EH (cell line): ENCODE measurements around the gene MMADHC.

Source experiments
- DNase-seq: peaks from one replicate; pipeline ENCODE4 v3.0.0-alpha.2; 2015; ENCODE audit warnings: low read depth

The MMADHC gene

DNA sequence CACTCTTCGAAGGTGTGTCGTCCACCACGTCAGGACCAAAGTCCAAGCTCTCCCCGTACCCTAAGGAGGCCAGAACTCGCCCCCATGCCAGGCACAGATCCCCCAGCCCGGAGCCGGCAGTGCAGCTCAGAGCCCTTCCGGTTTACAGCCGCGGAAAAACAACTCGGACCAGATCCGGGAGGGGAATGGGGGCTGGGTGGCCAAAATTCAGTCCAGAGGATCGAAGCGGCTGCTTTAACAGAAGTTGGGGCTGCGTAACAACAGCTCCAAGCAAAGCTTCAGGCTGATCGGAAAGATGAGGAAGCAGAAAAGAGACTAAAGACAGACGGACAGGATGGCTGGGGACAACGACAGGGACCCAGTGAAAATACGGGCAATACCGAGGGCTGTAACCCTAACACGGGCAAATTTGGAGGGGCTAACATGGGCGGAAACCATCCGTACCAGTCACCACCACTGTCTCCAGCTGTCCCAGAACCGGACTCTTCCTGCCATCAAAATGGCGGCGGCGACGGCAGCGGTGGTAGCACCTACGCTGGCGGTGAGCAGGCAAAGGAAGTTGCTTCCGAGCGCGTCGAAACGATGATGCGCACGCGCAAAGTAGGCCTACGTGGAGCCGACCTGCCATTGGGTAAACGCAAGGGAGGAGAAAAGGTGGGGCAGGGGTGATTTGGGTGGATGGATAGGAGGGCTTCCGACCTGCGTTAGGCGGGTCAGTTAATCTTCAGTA is at the start of gene MMADHC:
Gene MMADHC (minus strand): TSS at position 556 of the 730 bp plus-strand sequence. CDS start 678 bp downstream, outside the sequence.
- DNase-seq: peak; percentile 96

DNA sequence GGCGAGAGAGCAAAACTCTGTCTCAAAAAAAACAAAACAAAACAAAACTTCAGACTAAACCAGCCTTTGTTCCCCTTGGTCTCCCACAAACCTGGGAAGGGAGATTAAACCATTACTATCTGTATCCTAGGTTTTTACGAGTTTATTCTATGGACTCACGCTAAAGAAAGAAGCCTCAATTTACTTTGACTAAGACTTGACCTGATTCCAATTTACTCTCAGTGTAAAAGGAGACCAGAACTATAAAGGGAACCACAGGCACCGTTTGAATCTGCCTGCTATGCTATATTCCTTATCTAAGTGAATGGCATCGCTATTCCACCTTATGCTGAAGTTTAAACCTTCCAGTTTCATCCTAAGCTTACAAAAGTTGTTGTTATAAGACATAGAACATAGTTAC is 46.5 kb upstream of the MMADHC start:
- DNase-seq: no peak

DNA sequence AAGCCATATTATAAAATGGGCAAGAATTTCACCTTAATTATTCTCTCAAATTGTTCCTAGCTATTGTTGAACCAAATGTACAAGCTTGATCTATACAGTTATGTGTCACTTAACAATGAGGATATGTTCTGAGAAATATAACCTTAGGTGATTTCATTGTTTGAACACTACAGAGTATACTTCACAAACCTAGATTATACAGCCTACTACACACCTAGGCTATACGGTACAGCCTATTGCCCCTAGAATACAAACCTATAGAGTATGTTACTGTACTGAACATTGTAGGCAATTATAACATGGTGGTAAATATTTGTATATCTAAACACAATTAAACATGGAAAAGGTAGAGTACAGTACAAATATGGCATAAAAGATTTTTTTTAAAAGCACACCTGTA is 42.9 kb upstream of the MMADHC start:
- no peak for DNase-seq

DNA sequence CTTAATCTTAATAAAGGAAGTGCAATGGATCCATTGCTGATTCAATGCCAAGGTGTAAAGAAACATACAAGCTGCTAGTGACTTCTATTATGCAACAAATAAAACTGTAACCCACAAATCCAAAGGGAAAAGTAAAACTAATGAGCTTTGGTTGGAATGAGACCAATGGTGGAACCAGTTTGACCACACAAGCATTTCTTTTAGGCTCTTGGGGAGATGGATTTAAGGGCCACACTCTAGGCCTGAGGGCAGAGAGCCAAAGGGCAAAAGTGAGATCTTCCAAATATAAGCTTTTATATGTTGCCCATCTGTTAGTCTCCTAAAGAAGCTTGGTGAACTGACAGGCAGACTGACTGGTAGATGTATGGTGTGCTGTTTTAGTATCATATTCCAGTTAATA is 41.5 kb upstream of the MMADHC start:
- no peak for DNase-seq

DNA sequence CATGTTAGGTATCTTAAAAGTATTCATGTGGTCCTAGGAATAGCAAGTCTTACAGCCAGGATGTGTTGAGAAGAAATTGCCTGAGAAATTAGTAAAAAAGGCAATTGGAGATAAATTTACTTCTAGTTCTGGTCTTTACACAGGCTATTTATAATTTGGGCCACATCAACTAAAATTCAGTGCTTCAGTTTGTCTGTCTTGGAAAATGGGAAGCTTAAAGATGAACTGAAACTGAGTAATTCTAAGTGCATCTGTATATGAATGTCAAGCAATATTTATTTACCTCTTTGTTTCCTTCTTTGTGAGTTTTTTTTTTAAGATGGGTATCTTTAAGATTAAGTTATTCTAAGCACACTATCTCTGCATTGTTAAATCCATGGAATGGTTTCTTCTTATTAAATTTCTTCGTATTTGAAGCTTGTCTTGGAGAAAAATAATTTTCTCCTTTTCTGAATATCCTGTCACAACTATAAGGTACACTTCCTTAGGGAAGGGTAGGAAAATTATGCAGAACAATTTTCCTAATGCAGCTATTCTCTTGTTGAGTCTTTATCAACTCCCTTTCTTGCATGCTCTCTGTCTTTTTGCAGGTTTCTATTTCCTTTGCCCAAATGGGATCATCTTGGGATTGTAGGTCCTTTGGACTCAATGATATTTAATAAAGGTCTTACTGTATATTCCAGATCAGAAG is 39.7 kb upstream of the MMADHC start:
- no peak for DNase-seq

DNA sequence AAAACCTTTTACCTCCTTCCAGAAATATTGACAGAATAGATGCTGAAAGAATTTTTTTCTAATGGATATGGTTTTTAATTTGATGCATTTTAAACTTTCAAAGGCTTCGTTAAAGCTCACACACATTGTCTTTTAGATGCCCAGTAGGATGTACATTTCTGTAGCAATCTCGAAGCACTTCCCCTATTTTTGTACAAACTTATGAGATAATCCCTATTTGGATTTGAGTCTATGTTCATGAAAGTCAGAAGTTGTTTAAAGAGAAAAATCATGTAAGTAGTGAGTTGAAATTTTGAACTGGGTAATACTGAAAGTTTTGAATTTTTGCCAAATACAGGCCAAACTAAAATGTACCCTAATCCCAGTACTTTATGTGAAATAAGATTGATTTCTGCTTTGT is 38.1 kb upstream of the MMADHC start:
- no peak for DNase-seq

DNA sequence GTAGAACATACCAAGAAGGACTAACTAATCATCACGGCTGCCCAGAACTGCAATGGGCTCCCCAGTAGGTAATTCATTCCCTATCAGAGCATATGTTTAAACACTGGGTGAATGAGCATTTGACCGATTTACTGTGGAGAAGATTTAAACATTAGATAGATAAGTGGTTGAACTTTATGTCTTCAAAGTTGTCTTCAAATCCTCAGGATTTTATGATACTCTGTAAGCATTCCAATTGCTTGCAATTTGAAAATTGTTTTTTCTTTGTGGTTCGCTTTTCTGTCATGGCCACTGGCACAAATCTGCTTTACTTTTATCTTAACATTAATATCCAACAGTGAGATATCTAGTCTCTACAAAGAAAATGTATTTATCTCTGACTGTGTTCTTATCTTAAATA is 37.7 kb upstream of the MMADHC start:
- no peak for DNase-seq

DNA sequence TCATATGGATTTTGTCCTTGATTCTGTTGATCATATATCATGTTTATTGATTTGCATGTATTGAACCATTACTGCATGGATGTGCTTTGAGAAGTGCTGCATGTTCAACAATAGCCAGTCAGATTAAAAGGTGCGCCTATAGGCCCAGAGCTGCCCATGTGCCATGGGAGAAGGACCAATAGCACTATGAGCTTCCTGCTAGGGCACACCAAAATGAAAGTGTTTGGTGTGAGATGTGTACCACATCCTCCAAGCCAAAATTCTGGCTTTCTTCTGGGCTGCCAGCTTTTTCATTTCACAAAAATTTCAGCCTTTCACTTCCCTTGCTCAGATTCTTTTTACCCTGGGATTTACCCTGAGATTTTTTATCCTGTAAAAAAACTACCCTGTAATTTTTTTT is 34.8 kb upstream of the MMADHC start:
- DNase-seq: no peak

DNA sequence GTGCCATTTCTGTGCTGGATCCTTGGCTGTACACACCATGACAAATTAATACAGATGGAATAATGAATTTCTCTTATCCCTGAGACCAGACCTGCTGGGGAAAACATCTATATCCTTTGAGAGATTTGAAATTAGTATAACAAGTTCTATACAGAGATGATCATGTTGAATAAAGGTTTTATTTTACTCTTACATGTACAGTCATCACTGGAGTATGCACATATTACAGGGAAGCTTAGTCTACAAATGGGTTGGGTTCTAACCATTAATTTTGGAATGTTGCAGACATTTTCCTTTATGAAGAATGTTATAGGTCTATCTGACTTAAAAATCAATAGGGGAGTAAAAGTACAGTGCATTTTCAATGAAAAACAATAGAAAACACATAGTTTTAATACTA is 29.9 kb upstream of the MMADHC start:
- peak; percentile 63 for DNase-seq

DNA sequence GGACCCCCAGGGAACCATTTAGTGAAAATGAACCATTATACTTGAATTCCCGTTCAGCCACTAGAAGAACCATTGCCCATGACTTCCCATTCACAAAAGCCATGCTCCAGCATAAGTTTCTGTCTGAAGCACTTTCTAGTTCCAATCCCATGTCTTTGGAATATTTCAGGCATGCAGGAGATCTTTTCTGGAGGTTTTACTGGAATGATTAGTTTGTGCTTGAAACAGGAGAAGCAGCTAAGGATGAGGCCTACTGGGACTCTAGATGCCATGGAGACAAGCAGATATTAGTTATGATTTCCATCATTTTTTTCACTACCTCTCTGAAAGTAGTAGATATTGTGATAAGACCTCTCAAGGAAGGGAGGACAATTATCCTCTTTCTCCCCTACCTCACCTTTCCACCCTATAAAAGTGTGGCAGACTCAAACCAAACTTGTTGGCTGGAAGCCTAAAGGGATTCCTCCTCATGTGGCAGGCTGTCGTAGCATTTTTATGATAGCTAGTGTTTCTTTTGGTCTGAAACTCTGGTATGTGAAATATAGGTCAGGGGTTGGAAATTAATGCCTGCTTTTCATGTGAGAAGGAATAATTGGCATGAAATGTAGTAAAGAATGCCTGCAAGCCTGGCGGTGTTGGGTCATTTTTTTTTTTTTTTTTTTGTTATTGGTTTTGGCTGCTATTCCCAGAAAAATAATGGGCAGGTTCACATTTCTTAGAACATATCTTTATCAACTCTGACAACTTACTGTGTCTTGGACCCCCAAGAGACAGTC is 29.3 kb upstream of the MMADHC start:
- DNase-seq: peak; percentile 54

DNA sequence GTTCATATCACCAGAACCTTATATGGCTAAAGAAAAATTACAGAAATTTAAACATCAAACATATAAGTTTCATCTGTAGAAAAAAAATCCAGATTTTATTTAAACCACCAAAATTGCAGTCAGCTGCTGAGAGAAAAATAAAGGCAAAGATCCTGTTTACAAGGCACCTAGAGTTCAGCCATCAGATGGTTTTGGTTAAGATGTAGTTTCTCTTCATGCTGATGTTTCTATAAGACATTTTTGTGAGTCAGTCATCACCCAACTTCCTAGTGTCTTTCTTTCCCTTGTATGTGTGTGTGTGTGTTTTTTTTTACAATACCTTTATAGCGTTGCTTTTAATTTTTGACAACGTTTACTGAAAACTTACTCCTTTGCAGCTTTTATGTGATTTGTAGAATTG is 26.1 kb upstream of the MMADHC start:
- peak; percentile 83 for DNase-seq

DNA sequence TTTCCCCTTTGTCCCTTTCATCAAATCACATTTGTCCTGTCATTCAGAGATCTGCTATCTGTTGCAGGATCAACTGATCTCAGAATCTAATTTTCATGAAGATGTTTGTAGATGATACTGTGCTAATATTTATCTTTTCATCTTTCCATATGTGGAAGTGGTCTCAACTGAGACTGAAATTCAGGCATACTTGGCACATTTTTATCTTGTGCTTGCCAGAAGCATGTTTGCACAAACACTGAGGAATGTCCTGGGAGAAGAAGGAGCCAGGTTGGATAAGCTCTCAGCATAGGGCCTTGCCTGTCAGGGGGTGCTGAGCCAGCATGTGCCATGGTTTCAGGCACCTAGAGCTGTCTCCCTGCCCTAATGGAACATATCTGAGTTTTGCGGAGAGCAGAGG is 24.5 kb upstream of the MMADHC start:
- peak; percentile 58 for DNase-seq

DNA sequence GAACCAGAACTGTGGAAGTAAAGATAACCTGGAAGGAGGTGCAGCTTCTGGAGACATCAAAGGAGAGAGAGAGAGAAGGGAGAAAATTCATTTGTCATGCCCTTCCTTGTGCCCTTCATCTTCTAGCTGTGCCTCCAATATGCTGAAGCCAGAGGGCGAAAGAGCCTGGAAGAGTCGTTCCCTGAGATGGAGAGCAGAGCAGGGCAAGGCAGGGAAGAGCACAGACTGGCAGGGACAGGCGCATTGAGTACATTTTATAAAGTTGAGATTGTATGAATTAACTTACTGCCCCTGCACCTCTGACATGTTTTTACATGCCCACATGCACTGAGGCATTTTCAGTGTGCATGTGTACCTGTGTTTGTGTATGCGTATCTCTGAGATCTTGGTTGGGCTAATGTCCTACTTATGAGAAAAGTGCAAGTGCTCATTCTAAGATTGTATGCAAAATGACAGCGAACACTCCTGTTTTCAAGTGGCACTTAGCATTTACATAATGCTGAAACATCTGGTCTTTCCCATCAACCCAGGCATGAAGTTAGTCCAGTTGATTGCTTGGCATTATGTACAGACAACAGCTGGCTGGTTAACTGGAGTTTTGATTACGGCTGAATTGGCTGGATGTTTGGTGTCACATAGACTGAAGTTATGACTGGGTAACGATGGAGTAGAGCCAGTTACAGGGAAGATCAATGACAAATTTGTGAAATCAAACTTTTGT is 23.7 kb upstream of the MMADHC start:
- DNase-seq: no peak

DNA sequence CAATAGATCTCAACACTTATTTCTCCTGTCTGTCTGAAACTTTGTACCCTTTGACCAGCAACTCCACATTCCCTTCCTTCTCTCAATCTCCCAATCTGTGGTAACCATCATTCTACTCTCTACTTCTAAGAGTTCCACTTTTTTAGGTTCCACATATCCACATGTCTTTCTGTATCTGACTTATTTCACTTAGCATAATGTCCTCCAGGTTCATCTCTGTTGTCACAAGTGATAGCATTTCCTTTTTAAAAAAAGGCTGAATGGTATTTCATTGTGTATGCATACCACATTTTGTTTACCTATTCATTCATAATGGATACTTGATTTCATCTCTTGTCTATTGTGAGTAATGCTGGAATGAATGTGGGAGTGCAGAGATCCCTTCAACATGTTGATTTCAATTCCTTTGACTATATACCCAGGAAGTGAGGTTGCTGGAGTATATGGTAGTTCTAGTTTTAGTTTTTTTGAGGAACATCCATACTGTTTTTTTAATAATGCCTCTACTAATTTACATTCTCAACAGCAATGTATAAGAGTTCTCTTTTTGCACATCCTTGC is 18.8 kb upstream of the MMADHC start:
- DNase-seq: peak; percentile 47

DNA sequence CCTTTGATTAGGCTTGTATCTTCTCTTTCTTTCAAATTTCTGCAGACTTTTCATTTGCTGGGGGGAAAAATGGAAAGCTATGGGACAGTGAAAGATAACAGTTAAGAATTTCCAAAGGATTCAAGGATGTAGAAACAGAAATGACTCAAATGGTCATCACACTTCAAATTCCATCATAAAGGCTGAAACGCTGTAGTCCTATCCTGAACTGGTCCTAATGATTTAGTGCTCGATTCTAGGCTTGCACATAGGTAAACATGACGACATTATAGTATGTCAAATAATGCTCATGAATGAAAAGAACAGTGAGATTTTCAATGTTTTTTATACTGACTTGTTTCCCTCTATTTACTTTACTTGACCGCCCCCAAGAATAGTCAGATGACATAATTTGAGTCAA is 15.7 kb upstream of the MMADHC start:
- DNase-seq: no peak

DNA sequence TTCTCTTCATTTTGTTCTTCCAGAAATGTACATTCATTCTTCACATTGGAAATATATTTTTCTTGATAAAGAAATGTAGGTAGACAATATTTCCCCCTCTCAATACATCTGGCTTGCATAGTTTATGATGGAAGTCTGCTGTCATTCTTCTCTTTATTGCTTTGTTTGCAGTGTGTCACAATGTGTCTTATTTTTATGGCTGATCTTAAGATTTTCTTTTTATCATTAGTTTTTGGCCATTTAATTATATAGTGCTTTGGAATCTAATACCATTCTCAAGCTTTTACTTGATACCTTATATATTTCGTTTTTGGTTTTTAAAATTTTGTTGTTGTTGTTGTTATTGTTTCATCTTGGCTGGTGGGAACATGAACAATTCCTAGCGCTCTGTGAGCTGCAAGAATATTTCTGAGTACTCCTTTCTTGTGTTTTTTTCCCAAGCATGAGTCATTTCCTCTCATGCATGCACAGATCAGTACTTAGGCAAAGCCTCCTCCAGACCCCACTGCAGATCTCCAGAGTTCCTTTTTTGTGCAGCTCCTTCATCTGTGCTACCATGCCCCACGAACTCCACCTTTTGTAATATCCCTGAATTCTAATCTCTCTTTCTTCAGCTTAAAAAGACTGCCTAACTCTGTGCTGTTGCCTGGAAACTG is 13.7 kb upstream of the MMADHC start:
- DNase-seq: peak; percentile 66

DNA sequence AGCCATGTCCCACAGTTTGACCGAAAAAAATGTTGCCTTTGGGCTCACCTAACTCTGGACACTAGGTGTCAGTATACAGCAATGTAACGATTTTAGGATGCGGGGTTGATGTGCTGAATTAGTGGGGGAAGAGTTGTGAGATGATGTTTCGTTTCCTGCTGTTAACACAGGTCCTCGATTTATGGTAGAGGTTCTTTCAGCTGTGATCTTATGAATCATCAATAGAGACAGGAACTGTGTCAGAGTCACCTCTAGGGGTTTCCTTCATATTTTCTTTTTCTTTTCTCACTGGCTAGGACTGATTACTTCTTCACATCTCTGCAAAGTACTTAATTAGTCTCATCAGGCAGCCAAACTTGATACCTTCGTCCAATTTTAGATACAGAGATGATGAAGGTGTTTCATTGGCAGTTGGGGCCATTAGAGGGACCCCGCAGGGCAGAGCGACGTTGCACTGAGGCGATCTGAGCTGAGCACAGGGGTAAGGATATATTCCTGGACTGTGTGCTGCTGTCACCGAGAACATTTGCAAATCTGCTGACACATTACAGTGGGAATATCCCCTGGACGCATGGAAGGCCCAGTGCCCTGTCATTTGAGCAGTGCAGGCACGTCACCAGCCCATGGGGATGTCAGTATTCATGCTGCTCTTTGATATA is 10.2 kb upstream of the MMADHC start:
- peak; percentile 89 for DNase-seq

DNA sequence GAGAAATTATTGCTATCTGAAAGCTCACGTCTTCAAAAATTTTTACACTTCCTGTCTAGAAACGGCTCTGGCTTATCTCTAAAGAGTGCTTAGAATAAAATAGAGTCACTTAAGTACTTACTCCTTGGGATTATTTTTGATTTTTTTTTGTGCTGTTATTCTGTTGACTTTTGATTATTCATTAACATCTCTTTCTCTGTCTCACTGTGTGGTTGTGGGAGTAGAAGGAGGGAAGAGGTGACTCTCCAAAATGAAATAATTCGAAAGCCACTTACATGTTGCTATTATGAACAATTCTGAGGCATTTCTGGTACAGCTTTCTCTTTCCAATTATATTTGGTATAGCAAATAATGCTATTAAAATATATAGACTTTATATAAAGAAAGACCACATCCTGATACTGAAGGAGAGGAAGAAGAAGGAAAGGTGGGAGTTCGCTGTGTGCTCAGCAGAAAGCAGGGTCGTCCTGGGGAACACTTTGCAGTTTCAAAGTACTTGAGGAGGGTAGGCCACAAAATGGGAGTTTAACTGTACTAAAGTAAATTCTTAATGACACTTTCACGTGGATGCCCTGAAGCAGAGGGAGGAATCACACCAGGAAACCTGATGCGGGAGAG is 9.6 kb upstream of the MMADHC start:
- DNase-seq: no peak

DNA sequence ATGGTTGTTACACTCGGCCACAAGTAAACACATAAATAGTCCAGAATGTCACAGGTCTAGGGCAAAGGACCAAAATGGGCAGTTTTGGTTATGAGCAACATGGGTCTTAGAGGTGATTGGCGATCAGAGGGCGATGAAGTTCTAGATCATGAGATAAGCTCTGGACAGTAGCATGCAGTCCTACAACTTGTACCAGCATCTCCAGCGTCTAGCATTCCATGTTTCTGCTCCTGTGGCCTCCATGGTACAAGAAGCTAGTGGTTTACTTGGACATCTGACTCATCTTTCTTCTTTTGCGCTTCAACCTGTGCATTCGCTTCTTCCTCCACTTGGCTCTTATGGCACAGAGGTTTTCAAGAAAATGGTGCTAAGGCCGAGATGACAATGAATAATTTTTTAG is 8.9 kb upstream of the MMADHC start:
- DNase-seq: no peak
